GM04504 (cell line): ENCODE data around the gene HOMER3.

ENCODE experiments used
- DNase-seq: peaks from one replicate; pipeline ENCODE4 v3.0.0-alpha.2; 2012; ENCODE audit warnings: low read depth

Gene HOMER3

GRCh38 chr19:18900700-18901481 is 40.1 kb downstream of the HOMER3 start:
- no peak for DNase-seq

GRCh38 chr19:18899624-18900560 is 41.1 kb downstream of the HOMER3 start:
- DNase-seq = no peak

- no peak for DNase-seq
Measured at GRCh38 chr19:18898607-18899408, 42.2 kb downstream of the HOMER3 start.

- DNase-seq = no peak
Measured at GRCh38 chr19:18898081-18898606, 42.9 kb downstream of the HOMER3 start.

GRCh38 chr19:18897094-18898029 is 43.7 kb downstream of the HOMER3 start:
- no peak for DNase-seq

GRCh38 chr19:18896421-18896841 is 44.6 kb downstream of the HOMER3 start:
- DNase-seq = no peak

GRCh38 chr19:18895824-18896341 is 45.1 kb downstream of the HOMER3 start, which contains the start of gene CERS1:
Gene CERS1 (minus strand): TSS chr19:18896158. CDS start chr19:18896072, 86 bp downstream.
- no peak for DNase-seq

GRCh38 chr19:18895038-18895823 is 45.8 kb downstream of the HOMER3 start:
- DNase-seq = no peak

- DNase-seq = no peak
Measured at GRCh38 chr19:18894254-18895037, 46.6 kb downstream of the HOMER3 start.

GRCh38 chr19:18893587-18894253 is 47.3 kb downstream of the HOMER3 start:
- no peak for DNase-seq

- DNase-seq = no peak
Measured at GRCh38 chr19:18889949-18890745, 50.9 kb downstream of the HOMER3 start.

GRCh38 chr19:18886972-18887371 is 54.0 kb downstream of the HOMER3 start:
- DNase-seq = no peak

- no peak for DNase-seq
Measured at GRCh38 chr19:18883526-18884304, 57.3 kb downstream of the HOMER3 start.

- no peak for DNase-seq
Measured at GRCh38 chr19:18881491-18881890, 59.5 kb downstream of the HOMER3 start.

GRCh38 chr19:18879579-18880373 is 61.2 kb downstream of the HOMER3 start:
- no peak for DNase-seq
